HG02678 (cell line): Measurements from ENCODE around the gene NOL4L.
"Not testable (repeated sequence)": the region's sequence is repeated elsewhere in the genome, so short reads cannot be mapped to it uniquely, and the experiment has no call there.

Experiments used
- ATAC-seq: cut with Tn5 transposase; IDR thresholded peaks from one replicate; pipeline ENCODE4 v1.9.1; 2021; ENCODE audit warnings: mild to moderate bottlenecking, moderate library complexity; ENCODE audit not compliant: unreplicated experiment

The NOL4L gene

GRCh38 chr20:32597714-32598113, 12.6 kb upstream of the NOL4L start:
- no peak for ATAC-seq

- ATAC-seq = no peak
Measured at GRCh38 chr20:32596681-32597252, 11.6 kb upstream of the NOL4L start.

DNA sequence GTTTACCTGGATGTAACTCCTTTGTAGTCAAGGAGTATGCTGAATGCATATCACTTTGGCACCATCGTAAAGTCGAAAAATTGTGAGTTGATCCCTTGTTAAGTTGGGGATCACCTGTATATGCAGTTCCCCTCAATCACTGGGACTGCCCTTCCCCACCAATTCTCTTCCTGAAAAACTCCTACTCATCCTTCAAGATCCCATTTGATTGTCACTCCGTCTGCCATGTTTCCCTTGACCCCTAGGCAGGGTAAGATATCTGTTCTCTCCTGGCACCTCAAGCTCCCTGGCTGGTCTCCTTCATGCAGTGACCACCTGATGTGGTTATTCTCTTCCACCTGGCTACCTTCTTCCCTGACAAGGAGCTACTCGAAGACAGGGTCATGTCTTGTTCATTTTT, 10.0 kb upstream of the NOL4L start:
- ATAC-seq = no peak

GRCh38 chr20:32594669-32595068, 9.5 kb upstream of the NOL4L start:
- not testable (repeated sequence) for ATAC-seq

- no peak for ATAC-seq
Measured at GRCh38 chr20:32594204-32594603, 9.1 kb upstream of the NOL4L start.

- ATAC-seq = not testable (repeated sequence)
Measured at GRCh38 chr20:32592616-32593015, 7.5 kb upstream of the NOL4L start.

DNA sequence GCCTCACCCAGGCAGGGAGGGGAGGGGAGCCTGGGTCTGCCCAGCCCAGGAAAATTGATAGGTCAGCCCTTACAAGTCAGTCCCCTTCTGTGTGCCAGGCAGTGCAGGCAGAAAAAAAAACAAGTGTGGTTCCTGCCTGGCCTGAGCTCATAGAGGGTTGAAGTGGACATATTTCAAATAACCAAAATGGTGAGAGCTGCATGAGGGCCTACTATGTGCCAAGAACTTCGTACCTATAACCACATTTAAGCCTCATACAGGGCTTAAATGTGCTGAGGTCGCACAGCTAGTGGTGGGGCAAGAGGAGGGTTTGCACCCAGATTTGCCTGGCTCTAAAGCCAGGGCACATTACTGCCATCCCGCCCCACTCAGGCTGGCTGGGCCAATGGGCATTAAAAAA, 6.9 kb upstream of the NOL4L start:
- no peak for ATAC-seq

DNA sequence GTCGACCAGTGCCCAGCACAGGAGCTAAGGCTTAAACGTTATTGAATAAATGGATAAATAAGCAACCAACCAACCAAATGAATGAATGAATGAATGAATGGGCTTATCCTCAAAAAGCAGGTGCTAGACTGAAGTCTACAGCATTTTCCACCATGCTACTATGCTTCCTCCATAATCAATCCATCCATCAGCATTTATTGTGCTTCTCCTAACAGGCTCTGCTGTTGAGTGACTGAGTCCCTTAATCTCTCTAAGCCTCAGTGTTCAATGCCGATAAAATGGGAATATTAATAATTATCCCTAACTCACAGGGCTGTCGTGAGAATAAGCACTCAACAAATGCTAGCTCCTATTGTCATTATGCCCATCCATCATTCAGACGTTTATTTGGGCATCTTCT, 4.6 kb upstream of the NOL4L start:
- ATAC-seq = no peak

DNA sequence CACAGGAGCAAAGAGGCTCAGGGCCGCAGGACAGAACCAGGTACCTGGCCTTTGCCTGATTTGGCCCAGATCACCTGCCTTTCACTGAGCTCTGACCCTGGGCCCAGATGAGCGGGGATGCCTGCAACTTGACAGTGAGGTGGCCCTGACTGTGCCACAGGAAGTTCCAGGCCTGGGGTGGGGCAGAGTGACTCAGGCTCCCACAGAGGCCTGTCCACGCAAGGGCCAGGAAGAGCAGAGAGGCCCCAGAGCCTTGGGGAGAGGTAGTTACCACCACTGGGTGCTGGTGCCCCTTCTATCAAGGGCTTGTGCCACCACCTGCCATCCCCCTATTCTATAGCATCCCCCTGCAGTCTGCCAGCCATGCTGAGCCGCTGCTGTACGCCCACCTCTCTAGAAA, 4.1 kb upstream of the NOL4L start:
- no peak for ATAC-seq

GRCh38 chr20:32588040-32588439, 2.9 kb upstream of the NOL4L start:
- ATAC-seq = no peak

- ATAC-seq = no peak
Measured at GRCh38 chr20:32586291-32586690, 1.2 kb upstream of the NOL4L start.

GRCh38 chr20:32585586-32586127, 524 bp upstream of the NOL4L start:
- peak; percentile 35 for ATAC-seq

- peak; percentile 13 for ATAC-seq
Measured at GRCh38 chr20:32583581-32584070, 1.5 kb downstream of the NOL4L start.

GRCh38 chr20:32582659-32583580, 2.2 kb downstream of the NOL4L start:
- ATAC-seq = no peak

GRCh38 chr20:32581839-32582658, 3.1 kb downstream of the NOL4L start:
- ATAC-seq = no peak

DNA sequence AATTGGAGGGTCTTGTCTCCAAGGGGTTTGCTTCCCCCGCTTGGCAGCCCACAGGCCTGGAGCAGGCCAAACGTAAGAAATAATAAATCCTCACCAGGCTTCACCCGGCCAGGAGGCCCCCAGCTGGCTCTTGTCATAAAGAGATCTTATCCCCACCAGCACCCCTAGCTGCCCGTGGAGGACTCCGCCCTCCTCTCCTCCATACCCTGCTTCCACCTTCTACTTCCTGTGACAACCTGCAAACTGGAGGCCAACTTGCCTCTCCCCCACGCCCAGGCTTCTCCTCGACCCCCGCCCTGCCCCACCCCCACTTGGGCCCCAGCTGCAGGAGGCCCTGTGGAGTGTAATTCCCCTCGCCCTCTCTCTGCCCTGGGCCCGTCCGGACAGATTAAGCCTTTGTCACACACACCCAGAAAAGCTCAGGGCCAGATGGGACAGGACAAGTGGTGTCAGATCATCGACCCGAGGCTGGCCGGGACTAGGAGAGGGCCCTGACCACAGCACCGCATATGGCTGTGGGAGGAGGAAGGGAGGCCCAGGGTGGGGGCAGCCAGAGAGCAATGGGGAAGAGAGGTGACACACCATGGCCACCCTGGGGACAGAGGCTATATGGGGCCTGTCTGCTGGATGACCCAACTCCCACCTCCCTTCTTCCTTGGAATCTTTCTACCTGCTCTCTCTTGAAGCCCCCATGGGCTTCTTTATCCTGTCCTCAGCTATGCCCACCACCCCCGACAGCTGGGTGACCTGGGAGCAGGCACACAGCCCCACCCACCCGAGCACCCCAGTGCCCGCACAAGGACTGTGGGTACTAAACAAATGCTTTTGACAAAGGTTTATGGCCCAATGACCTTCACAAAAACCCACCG, 3.9 kb downstream of the NOL4L start:
- ATAC-seq = no peak

GRCh38 chr20:32580219-32580969, 4.7 kb downstream of the NOL4L start:
- ATAC-seq = no peak

GRCh38 chr20:32578840-32579390, 6.2 kb downstream of the NOL4L start:
- no peak for ATAC-seq

GRCh38 chr20:32578062-32578461, 7.1 kb downstream of the NOL4L start:
- ATAC-seq = not testable (repeated sequence)
